Astrocyte of the spinal cord (primary cell): ENCODE results near the gene FGFBP2.

Source experiments
- DNase-seq: peaks from one replicate; pipeline ENCODE4 v3.0.0; 2011; ENCODE audit warnings: low read depth, low spot score
- H3K4me3 ChIP-seq: 2 replicates; pipeline ENCODE4 v1.5.1; 2011; ENCODE audit warnings: low read depth, mild to moderate bottlenecking, low read length, moderate library complexity
- CTCF ChIP-seq: IDR thresholded peaks from 2 replicates; pipeline ENCODE4 v1.5.1; 2012; ENCODE audit warnings: low read depth, mild to moderate bottlenecking, low read length, inconsistent platforms
- in situ Hi-C: cut with HindIII; loops from 2 replicates; pipeline ENCODE4 v1.10.0; 2017; ENCODE audit warnings: low sequenced_read_pairs

The FGFBP2 gene

GRCh38 chr4:15963001-15963451, at the start of gene FGFBP2:
TSS of gene FGFBP2 (minus strand) at chr4:15963175. CDS start at chr4:15963129, 46 bp downstream.
- DNase-seq = peak; percentile 43
- peak; percentile 65 for TF ChIP-seq CTCF
- in situ Hi-C loops = no loop called here
- H3K4me3 ChIP-seq = no peak within 1 kb of the TSS

GRCh38 chr4:16011173-16011572, 48.2 kb upstream of the FGFBP2 start:
- no peak for DNase-seq
- in situ Hi-C loops = no loop called here
- no peak for TF ChIP-seq CTCF
- no peak overlapping the region for H3K4me3 ChIP-seq

- no peak for TF ChIP-seq CTCF
- H3K4me3 ChIP-seq = no peak overlapping the region
- DNase-seq = no peak
- in situ Hi-C loops = no loop called here
Measured at GRCh38 chr4:16009153-16009552, 46.2 kb upstream of the FGFBP2 start.

GRCh38 chr4:16007471-16008095, 44.6 kb upstream of the FGFBP2 start:
- H3K4me3 ChIP-seq = no peak overlapping the region
- no peak for TF ChIP-seq CTCF
- in situ Hi-C loops = no loop called here
- DNase-seq = no peak

- no peak for TF ChIP-seq CTCF
- in situ Hi-C loops = no loop called here
- no peak for DNase-seq
- no peak overlapping the region for H3K4me3 ChIP-seq
Measured at GRCh38 chr4:16006771-16007446, 43.9 kb upstream of the FGFBP2 start.

- no peak for TF ChIP-seq CTCF
- in situ Hi-C loops = no loop called here
- H3K4me3 ChIP-seq = no peak overlapping the region
- no peak for DNase-seq
Measured at GRCh38 chr4:16005676-16006075, 42.7 kb upstream of the FGFBP2 start.
